ENCODE results near the gene ANAPC7.
"Not testable (repeated sequence)": the region's sequence is repeated elsewhere in the genome, so short reads cannot be mapped to it uniquely, and the experiment has no call there.

ANAPC7 gene

GRCh38 chr12:110373962-110374611 lies 29.4 kb downstream of the ANAPC7 start:
- no peak for DNase-seq

- DNase-seq = no peak
Observed at GRCh38 chr12:110373425-110373824, 30.1 kb downstream of the ANAPC7 start.

- DNase-seq = no peak
Observed at GRCh38 chr12:110373025-110373424, 30.5 kb downstream of the ANAPC7 start.

GRCh38 chr12:110372056-110372425 lies 31.5 kb downstream of the ANAPC7 start:
- no peak for DNase-seq

GRCh38 chr12:110371408-110372055 lies 32.0 kb downstream of the ANAPC7 start:
- DNase-seq = no peak

- DNase-seq = no peak
Observed at GRCh38 chr12:110370732-110371231, 32.7 kb downstream of the ANAPC7 start.

GRCh38 chr12:110369992-110370391 lies 33.5 kb downstream of the ANAPC7 start:
- no peak for DNase-seq

- DNase-seq = no peak
Observed at GRCh38 chr12:110367181-110367864, 36.2 kb downstream of the ANAPC7 start.

- no peak for DNase-seq
Observed at GRCh38 chr12:110366321-110367142, 37.0 kb downstream of the ANAPC7 start.

GRCh38 chr12:110365489-110366320 lies 37.8 kb downstream of the ANAPC7 start:
- no peak for DNase-seq

- DNase-seq = no peak
Observed at GRCh38 chr12:110361216-110361615, 42.3 kb downstream of the ANAPC7 start.

GRCh38 chr12:110358384-110359097 lies 45.0 kb downstream of the ANAPC7 start:
- not testable (repeated sequence) for DNase-seq

- DNase-seq = peak; percentile 5
Observed at GRCh38 chr12:110355073-110355472, 48.4 kb downstream of the ANAPC7 start.

GRCh38 chr12:110354172-110354780 lies 49.2 kb downstream of the ANAPC7 start:
- DNase-seq = no peak

GRCh38 chr12:110353211-110353965 lies 50.1 kb downstream of the ANAPC7 start:
- DNase-seq = no peak

- no peak for DNase-seq
Observed at GRCh38 chr12:110352401-110352800, 51.1 kb downstream of the ANAPC7 start.

- DNase-seq = no peak
Observed at GRCh38 chr12:110351119-110351518, 52.4 kb downstream of the ANAPC7 start.

GRCh38 chr12:110349514-110350151 lies 53.9 kb downstream of the ANAPC7 start:
- DNase-seq = no peak

GRCh38 chr12:110349096-110349495 lies 54.4 kb downstream of the ANAPC7 start:
- no peak for DNase-seq

All from NCI-H748 treated with DMSO at 0.1 percent for 48 hours (cell line).